Activated CD8-positive, alpha-beta memory T cell treated with anti-CD3 and anti-CD28 coated beads, Interleukin-2, amount 50 U/mL, for 48 hours (primary cell): ENCODE results near the gene SUGT1.

ENCODE experiments used
- DNase-seq: peaks from one replicate; pipeline ENCODE4 v3.0.0-alpha.2; 2020

The SUGT1 gene

DNA sequence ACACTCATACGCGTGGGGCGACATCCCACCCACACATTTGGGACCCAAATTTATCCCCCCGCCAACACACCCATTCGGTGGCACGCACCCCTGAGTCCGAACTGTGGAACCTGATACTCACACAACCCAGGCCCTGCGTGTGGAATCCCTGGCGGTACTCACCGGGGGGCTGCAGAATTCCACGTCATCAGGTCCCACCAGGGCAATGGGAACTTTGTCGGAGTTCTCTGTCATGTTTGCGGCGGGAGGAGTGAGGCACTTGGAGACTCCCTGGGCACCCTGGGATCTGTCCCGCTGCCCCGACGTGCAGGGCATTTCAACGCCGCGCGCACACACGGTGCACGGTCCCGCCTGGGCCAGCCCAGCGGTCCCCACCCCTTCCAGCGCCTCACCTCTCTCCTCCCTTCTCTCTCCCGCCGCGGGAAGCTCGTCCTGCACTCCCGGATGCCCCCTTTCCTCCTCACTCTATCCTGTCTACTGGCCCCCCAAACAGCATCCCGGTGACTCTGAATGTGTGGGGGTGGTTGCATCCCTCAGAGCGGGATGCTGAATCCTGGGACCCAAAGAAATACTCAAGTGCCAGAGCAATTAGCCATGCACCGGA, 86.9 kb downstream of the SUGT1 start, which contains the start of gene CNMD:
Gene CNMD, minus strand, starts transcription at position 353 of the 604 bp plus-strand sequence. Its CDS starts 119 bp downstream, at position 234.
- DNase-seq: no peak

DNA sequence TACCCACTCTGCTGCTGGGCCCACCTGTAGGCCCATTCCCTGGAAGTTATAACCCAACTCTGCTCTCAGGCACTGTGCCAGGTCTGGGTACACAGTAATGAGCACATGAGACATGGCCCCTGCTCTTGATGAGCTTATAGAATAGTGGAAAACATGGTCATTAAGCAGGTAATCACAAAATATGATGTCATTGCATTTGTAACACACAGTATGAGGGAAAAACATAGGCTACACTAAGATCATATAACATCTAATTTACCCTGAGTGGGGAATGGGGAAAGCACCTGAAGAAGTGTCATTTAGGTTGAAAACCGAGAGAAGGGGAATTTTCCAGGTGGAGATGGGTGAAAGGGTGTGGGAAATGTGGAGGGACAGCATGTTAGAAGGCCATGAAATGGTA, 90.9 kb downstream of the SUGT1 start:
- no peak for DNase-seq

DNA sequence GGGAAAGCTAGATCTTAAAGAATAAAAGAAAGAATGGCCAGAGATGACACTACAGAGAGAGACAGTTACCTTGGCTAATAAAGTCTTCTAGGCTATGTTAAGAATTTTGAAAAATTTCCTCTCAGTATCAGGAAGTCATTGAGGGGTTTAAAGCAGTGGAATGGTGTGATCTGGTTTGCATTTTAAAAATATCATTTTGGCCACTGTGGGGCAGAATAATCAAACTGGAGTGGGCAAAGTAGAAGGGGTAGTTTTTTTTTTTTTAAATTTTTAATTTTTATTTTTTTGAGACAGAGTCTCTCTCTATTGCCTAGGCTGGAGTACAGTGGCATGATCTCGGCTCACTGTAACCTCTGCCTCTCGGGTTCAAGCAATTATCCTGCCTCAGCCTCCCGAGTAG, 91.4 kb downstream of the SUGT1 start:
- no peak for DNase-seq

DNA sequence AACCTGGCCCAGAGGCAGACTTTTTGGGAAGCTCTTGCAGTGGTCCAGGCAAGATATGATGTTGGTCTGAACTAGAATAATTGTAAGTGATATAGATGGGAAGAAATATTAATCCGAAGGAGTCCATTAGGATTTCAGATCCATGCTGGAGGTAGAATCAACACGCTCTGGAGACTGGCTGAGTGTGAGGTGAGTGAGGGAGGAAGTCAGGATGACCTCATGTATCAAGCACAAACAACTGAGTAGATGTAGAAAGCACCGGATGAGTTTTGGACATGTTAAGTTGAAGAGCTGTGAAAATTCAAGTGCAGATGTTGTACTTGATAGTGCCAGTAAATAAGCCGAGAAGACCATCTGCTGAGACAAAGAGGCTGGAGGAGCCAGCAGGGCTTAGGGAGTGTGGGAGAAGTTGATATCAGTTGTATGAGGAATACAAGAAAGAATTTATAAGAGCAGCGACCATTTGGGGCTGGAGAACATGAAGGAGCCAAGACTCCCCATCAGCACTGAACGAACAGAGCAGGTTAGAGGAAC, 92.3 kb downstream of the SUGT1 start:
- no peak for DNase-seq

DNA sequence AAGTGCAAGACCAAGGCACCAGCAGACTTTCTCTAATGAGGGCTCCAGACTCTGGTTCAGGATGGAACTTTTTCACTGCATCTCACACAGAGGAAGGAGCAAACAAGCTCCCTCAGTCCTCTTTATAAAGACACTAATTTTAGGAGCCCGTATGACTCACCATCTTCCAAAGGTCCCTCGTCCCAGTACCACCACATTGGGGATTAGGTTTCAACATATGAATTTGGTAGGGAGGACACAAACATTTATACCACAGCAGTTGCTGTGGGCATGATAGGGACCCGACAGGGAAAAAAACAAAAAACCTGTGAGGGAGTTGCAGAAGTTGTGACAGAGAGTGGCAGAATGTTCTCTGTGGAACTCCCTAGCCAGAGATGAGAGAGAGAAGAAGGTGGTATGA, 93.5 kb downstream of the SUGT1 start:
- no peak for DNase-seq

DNA sequence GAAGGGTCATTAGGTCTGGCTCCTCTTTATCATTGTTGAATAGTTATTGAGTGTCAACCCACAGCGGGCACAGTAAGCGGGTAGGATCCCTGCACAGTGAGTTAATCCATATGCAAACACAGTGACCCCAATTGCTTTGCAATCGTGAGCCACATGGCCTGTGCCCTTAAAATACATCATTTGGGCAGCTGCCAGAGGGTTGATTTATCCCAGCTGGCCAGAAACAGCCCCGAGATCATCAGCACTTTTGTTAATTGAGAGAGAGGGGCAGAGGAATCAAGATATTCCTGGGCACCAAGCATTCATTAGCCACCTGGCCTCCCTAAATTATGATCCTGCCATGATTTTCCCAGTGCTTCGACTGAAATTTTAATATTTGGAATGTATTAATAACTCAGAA, 96.8 kb downstream of the SUGT1 start:
- no peak for DNase-seq
